DND-41 (cell line): ENCODE data around the gene RNF26.

ENCODE experiments used
- ATAC-seq: fragments of 200-7000 bp; cut with Tn5 transposase; 3 replicates; pipeline ENCODE4 v1.9.1; 2021; ENCODE audit warnings: low read depth; ENCODE audit not compliant: insufficient read depth
- DNase-seq: peaks from one replicate; pipeline ENCODE4 v3.0.0-alpha.2; 2020
- H2AFZ ChIP-seq: 2 replicates; pipeline ENCODE4 v1.6.0; 2012; ENCODE audit warnings: low read depth, low read length
- H3K27ac ChIP-seq: 2 replicates; pipeline ENCODE4 v1.5.1; 2012; ENCODE audit warnings: low read length, inconsistent platforms
- H3K27me3 ChIP-seq: fragments of 200-600 bp; sonication (generic); 2 replicates; pipeline ENCODE4 v1.6.0; 2012; ENCODE audit warnings: low read length, mild to moderate bottlenecking, inconsistent platforms; ENCODE audit not compliant: insufficient read depth, poor library complexity
- H3K36me3 ChIP-seq: 2 replicates; pipeline ENCODE4 v1.5.1; 2012; ENCODE audit warnings: low read length, inconsistent platforms; ENCODE audit not compliant: insufficient read depth
- H3K4me1 ChIP-seq: 2 replicates; pipeline ENCODE4 v1.5.1; 2012; ENCODE audit warnings: mild to moderate bottlenecking, low read length; ENCODE audit not compliant: insufficient read depth
- H3K4me2 ChIP-seq: 2 replicates; pipeline ENCODE4 v1.6.0; 2012; ENCODE audit warnings: mild to moderate bottlenecking, moderate library complexity, low read length, inconsistent platforms; ENCODE audit not compliant: insufficient read depth
- H3K4me3 ChIP-seq, 2 experiments: fragments of 200-600 bp in 1 of 2; shearing (Covaris generic) in 1 of 2; 2 replicates each; pipeline ENCODE4 v1.5.1; 2012 to 2016; ENCODE audit warnings: inconsistent platforms in 2 of 2, low read length in 2 of 2, mild to moderate bottlenecking in 2 of 2, low read depth in 1 of 2, moderate library complexity in 1 of 2
- H3K79me2 ChIP-seq: 2 replicates; pipeline ENCODE4 v1.6.0; 2012; ENCODE audit warnings: low read length, inconsistent platforms; ENCODE audit not compliant: insufficient read depth
- H3K9ac ChIP-seq: 2 replicates; pipeline ENCODE4 v1.6.0; 2012; ENCODE audit warnings: low read depth, mild to moderate bottlenecking, inconsistent platforms, low read length, moderate library complexity
- H3K9me3 ChIP-seq: 2 replicates; pipeline ENCODE4 v1.5.1; 2012; ENCODE audit warnings: low read length, moderate library complexity, mild to moderate bottlenecking, inconsistent platforms; ENCODE audit not compliant: insufficient read depth, severe bottlenecking
- H4K20me1 ChIP-seq: 2 replicates; pipeline ENCODE4 v1.6.0; 2012; ENCODE audit warnings: low read length; ENCODE audit not compliant: insufficient read depth
- EZH2 ChIP-seq: IDR thresholded peaks from 3 replicates; pipeline ENCODE4 v1.6.1; 2012; ENCODE audit warnings: borderline replicate concordance, low read depth, mild to moderate bottlenecking, moderate library complexity, low read length, inconsistent platforms; ENCODE audit not compliant: severe bottlenecking
- TF ChIP-seq, protein P1 (sequence below): IDR thresholded peaks from 2 replicates; pipeline ENCODE4 v1.5.1; 2012; ENCODE audit warnings: borderline replicate concordance, low read length, moderate library complexity, mild to moderate bottlenecking; ENCODE audit not compliant: poor library complexity, severe bottlenecking; ENCODE audit errors: extremely low read depth

RNF26 gene

DNA sequence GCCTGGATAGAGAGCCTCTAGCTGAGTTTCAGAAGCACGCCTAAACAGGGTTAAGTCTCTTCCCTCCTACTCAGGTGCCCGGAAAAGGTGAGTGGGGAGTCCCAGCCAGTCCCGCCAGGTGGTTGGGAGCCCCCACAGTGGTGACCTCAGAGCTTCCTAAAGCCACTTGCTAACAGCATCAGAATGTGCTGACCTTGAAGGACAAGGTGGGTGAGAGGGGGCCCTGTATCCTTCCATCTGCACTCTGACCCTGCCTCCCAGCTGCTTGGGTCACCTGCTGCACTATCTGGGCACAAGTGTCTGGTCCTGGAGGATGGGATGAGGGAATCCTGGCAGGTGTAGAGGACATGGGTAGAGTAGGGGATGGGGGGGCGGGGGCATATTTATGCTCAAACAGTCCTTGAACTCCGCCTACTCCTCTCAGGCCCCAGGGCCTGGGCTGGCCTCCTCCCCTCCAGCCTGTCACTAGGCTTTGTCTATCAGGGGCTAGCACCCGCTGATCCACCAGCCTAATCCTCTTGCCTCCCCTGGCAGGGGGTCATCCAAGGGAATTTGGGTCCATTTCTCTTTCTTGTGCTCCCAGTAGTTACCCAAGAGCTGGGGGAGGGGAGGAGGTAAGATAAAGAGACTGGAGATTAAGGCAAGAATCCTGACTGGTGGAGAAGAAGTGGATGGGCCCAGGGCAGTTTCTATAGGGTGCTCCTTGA is 43.8 kb downstream of the RNF26 start:
- TF ChIP-seq, protein P1, sequence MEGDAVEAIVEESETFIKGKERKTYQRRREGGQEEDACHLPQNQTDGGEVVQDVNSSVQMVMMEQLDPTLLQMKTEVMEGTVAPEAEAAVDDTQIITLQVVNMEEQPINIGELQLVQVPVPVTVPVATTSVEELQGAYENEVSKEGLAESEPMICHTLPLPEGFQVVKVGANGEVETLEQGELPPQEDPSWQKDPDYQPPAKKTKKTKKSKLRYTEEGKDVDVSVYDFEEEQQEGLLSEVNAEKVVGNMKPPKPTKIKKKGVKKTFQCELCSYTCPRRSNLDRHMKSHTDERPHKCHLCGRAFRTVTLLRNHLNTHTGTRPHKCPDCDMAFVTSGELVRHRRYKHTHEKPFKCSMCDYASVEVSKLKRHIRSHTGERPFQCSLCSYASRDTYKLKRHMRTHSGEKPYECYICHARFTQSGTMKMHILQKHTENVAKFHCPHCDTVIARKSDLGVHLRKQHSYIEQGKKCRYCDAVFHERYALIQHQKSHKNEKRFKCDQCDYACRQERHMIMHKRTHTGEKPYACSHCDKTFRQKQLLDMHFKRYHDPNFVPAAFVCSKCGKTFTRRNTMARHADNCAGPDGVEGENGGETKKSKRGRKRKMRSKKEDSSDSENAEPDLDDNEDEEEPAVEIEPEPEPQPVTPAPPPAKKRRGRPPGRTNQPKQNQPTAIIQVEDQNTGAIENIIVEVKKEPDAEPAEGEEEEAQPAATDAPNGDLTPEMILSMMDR, result no peak
- TF ChIP-seq EZH2, result no peak
- Histone ChIP-seq H3K27ac (no peak overlapping the region), H3K4me3 (no peak overlapping the region), H3K9ac (no peak overlapping the region), H3K9me3 (no peaks in the 10 kb centered on the region), H2AFZ (no peak overlapping the region), H3K4me1 (peaks cover 19% of the 10 kb centered on the region), H3K79me2 (no peaks in the 10 kb centered on the region), H3K4me2 (no peak overlapping the region), H3K27me3 (peaks cover 19% of the 10 kb centered on the region), H3K36me3 (no peaks in the 10 kb centered on the region), H4K20me1 (no peaks in the 10 kb centered on the region)
- ATAC-seq (no peak), DNase-seq (no peak)

DNA sequence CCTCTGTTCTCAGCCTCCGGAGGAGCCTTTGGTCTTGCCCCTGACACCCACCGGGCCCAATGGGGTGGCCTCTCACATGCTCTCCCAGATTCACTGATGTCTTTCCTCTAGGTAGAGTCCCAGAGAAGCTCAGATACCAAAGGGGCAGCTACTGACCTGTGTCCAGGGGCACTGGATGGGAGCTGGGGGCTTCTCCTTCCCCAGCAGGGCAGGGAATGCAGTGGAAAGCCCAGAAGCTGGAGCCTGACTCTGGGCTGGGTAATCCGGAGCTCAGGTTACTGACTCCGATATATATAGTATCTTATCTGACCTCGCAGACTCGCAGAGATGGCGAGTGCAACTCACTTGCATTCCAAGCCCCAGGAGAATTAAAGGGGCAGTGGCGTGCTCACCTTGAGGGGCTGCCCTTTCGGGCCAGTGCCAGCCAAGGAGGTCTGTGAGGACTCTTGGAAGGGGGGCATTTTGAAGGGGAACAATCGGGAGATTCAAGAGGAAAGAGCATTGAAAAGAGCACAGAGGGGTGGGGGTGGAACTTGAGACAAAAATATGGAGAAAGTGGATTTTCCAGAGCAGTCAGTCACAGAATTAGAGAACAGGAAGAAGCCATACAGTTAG is 44.6 kb downstream of the RNF26 start:
- Histone ChIP-seq H4K20me1 (no peaks in the 10 kb centered on the region), H3K27me3 (peaks cover 19% of the 10 kb centered on the region), H3K79me2 (no peaks in the 10 kb centered on the region), H3K4me2 (no peak overlapping the region), H3K4me3 (no peak overlapping the region), H3K36me3 (no peaks in the 10 kb centered on the region), H3K27ac (no peak overlapping the region), H3K9me3 (no peaks in the 10 kb centered on the region), H2AFZ (no peak overlapping the region), H3K9ac (no peak overlapping the region), H3K4me1 (peaks cover 19% of the 10 kb centered on the region)
- no peak for DNase-seq
- ATAC-seq, result no peak
- TF ChIP-seq, protein P1, result no peak
- no peak for TF ChIP-seq EZH2

DNA sequence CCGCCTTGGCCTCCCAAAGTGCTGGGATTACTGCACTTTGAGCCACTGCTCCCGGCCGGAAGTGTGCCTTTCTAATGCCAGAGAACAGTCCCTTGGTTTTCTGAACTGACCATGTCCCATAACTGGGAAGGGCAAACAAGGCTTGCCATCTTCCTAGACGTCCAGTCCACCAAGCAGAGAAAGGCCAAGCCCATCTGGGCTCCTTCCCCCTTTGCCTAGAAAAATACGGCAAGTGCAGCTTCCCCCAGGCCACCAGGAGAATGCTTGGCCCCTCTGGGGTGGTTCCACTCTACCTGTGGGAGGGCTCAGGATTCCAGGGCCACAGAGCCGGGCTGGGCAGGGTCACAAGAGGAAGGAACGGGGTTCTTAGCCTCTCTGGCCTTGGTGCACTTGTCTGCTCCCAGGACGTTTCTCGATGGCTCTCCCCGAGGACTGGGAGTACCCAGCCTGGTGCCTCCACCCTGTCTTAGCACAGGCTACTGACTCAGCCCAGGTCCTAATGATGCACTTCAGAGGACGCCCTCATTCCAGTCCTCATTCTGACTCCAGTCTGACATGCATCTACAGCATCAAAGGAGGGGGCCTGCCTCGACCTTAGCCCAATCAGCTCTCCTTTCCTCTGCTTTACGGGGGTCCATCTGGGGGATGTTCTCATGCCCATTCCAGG is 46.0 kb downstream of the RNF26 start:
- H2AFZ ChIP-seq, result no peak overlapping the region

More for the DNA sequence above, 46.0 kb downstream of the RNF26 start:
- TF ChIP-seq, protein P1, result no peak
- TF ChIP-seq EZH2, result no peak
- Histone ChIP-seq H3K4me2 (peak overlapping the region; percentile 88; the same call in 1 of the 2 replicates), H3K4me3 (no peak overlapping the region), H4K20me1 (no peaks in the 10 kb centered on the region), H3K4me1 (peaks cover 19% of the 10 kb centered on the region), H3K9me3 (no peaks in the 10 kb centered on the region), H3K36me3 (no peaks in the 10 kb centered on the region), H3K79me2 (no peaks in the 10 kb centered on the region), H3K27me3 (peaks cover 19% of the 10 kb centered on the region), H3K9ac (no peak overlapping the region), H3K27ac (no peak overlapping the region)
- ATAC-seq (no peak), DNase-seq (no peak)
